Measurements from ENCODE around the gene EXOC8. TPM values are rescaled to one million over a fixed set of nuclear protein-coding genes. Genes with fewer than 3 reads are reported as not detected.

Gene EXOC8
- polyA plus RNA-seq, 3 donors: 11.2 to 12.3 (median 12.0) TPM

GRCh38 chr1:231329483-231329882, 8.2 kb downstream of the EXOC8 start:
- DNase-seq (ENCODE audit: extremely low read depth in 1 of 11, low read depth in 9 of 11, low spot score in 4 of 11): no peak

- DNase-seq (ENCODE audit: extremely low read depth in 1 of 11, low read depth in 9 of 11, low spot score in 4 of 11): no peak
Measured at GRCh38 chr1:231327617-231328016, 10.0 kb downstream of the EXOC8 start.

- DNase-seq (ENCODE audit: extremely low read depth in 1 of 11, low read depth in 9 of 11, low spot score in 4 of 11): no peak
Measured at GRCh38 chr1:231326248-231326647, 11.4 kb downstream of the EXOC8 start.

GRCh38 chr1:231324660-231325059, 13.0 kb downstream of the EXOC8 start:
- no peak for DNase-seq (ENCODE audit: extremely low read depth in 1 of 11, low read depth in 9 of 11, low spot score in 4 of 11)

- no peak for DNase-seq (ENCODE audit: extremely low read depth in 1 of 11, low read depth in 9 of 11, low spot score in 4 of 11)
Measured at GRCh38 chr1:231322880-231323530, 14.6 kb downstream of the EXOC8 start.

GRCh38 chr1:231319080-231319479, 18.6 kb downstream of the EXOC8 start:
- DNase-seq (ENCODE audit: extremely low read depth in 1 of 11, low read depth in 9 of 11, low spot score in 4 of 11): no peak

GRCh38 chr1:231318568-231318967, 19.1 kb downstream of the EXOC8 start:
- no peak for DNase-seq (ENCODE audit: extremely low read depth in 1 of 11, low read depth in 9 of 11, low spot score in 4 of 11)

- no peak for DNase-seq (ENCODE audit: extremely low read depth in 1 of 11, low read depth in 9 of 11, low spot score in 4 of 11)
Measured at GRCh38 chr1:231318015-231318355, 19.7 kb downstream of the EXOC8 start.

GRCh38 chr1:231317306-231318014, 20.2 kb downstream of the EXOC8 start:
- no peak for DNase-seq (ENCODE audit: extremely low read depth in 1 of 11, low read depth in 9 of 11, low spot score in 4 of 11)

- DNase-seq (ENCODE audit: extremely low read depth in 1 of 11, low read depth in 9 of 11, low spot score in 4 of 11): no peak
Measured at GRCh38 chr1:231315887-231316286, 21.8 kb downstream of the EXOC8 start.

GRCh38 chr1:231313661-231314060, 24.0 kb downstream of the EXOC8 start:
- DNase-seq (ENCODE audit: extremely low read depth in 1 of 11, low read depth in 9 of 11, low spot score in 4 of 11): no peak

GRCh38 chr1:231312432-231312788, 25.2 kb downstream of the EXOC8 start:
- no peak for DNase-seq (ENCODE audit: extremely low read depth in 1 of 11, low read depth in 9 of 11, low spot score in 4 of 11)

- DNase-seq (ENCODE audit: extremely low read depth in 1 of 11, low read depth in 9 of 11, low spot score in 4 of 11): no peak
Measured at GRCh38 chr1:231311720-231312431, 25.8 kb downstream of the EXOC8 start.

- no peak for DNase-seq (ENCODE audit: extremely low read depth in 1 of 11, low read depth in 9 of 11, low spot score in 4 of 11)
Measured at GRCh38 chr1:231310391-231310934, 27.2 kb downstream of the EXOC8 start.

- no peak for DNase-seq (ENCODE audit: extremely low read depth in 1 of 11, low read depth in 9 of 11, low spot score in 4 of 11)
Measured at GRCh38 chr1:231301990-231302389, 35.7 kb downstream of the EXOC8 start.

GRCh38 chr1:231295938-231296337, 41.7 kb downstream of the EXOC8 start:
- no peak for DNase-seq (ENCODE audit: extremely low read depth in 1 of 11, low read depth in 9 of 11, low spot score in 4 of 11)

GRCh38 chr1:231286603-231287002, 51.0 kb downstream of the EXOC8 start:
- DNase-seq (ENCODE audit: extremely low read depth in 1 of 11, low read depth in 9 of 11, low spot score in 4 of 11): no peak

- DNase-seq (ENCODE audit: extremely low read depth in 1 of 11, low read depth in 9 of 11, low spot score in 4 of 11): no peak
Measured at GRCh38 chr1:231284441-231284840, 53.2 kb downstream of the EXOC8 start.

Measured in renal cortex interstitium (tissue), 11 donors.